T-helper 17 cell (primary cell): ENCODE data around the gene HNRNPUL1. TPM values are rescaled to one million over a fixed set of nuclear protein-coding genes. Genes with fewer than 3 reads are reported as not detected.
"Not testable (repeated sequence)": the region's sequence is repeated elsewhere in the genome, so short reads cannot be mapped to it uniquely, and the experiment has no call there.

Experiments used
- ATAC-seq: fragments of 150-1000 bp; cut with Tn5 transposase; 2 replicates; pipeline ENCODE4 v1.10.0; 2021; ENCODE audit warnings: mild to moderate bottlenecking, moderate library complexity
- DNase-seq, 3 donors: peaks; one replicate each; pipeline versions ENCODE4 v3.0.0 to v3.0.0-alpha.2; 2020 to 2021
- H3K9me3 ChIP-seq: one replicate; pipeline ENCODE4 v1.7.0; 2013; ENCODE audit warnings: low read length, mild to moderate bottlenecking; ENCODE audit not compliant: control insufficient read depth, poor library complexity, severe bottlenecking
- H3K27ac Mint-ChIP-seq: one replicate; pipeline ENCODE4 v1.8.0; 2022; ENCODE audit warnings: mild to moderate bottlenecking, moderate library complexity, mixed read lengths
- H3K27me3 Mint-ChIP-seq: one replicate; pipeline ENCODE4 v1.8.0; 2022; ENCODE audit warnings: mixed read lengths
- H3K36me3 Mint-ChIP-seq: one replicate; pipeline ENCODE4 v1.8.0; 2022; ENCODE audit warnings: low read depth, mixed read lengths
- H3K4me1 Mint-ChIP-seq: one replicate; pipeline ENCODE4 v1.8.0; 2022; ENCODE audit warnings: mild to moderate bottlenecking, mixed read lengths
- H3K4me3 Mint-ChIP-seq: one replicate; pipeline ENCODE4 v1.8.0; 2022; ENCODE audit warnings: mild to moderate bottlenecking, moderate library complexity, mixed read lengths
- total RNA-seq, 4 donors: library from RNA in 2 of 4; stranded (reverse) in 2 of 4; gene quantifications; one replicate each; pipeline ENCODE4 v1.2.3 and lab custom pipeline; 2022 to 2026

Gene HNRNPUL1
- total RNA-seq, 2 donors from 2014 or later, result 316 to 329 TPM

GRCh38 chr19:41332468-41332867 lies 68.3 kb downstream of the HNRNPUL1 start:
- ATAC-seq (no peak), DNase-seq (no peak)
- Mint-ChIP-seq H3K4me3 (peak overlapping the region; percentile 67), H3K4me1 (peaks cover 39% of the 10 kb centered on the region), H3K27ac (peak overlapping the region; percentile 92), H3K27me3 (no peaks in the 10 kb centered on the region), H3K36me3 (peaks cover 15% of the 10 kb centered on the region)
- H3K9me3 ChIP-seq, result no peaks in the 10 kb centered on the region

- DNase-seq, result no peak
- peak overlapping the region; percentile 45 for H3K4me3 Mint-ChIP-seq
- no peaks in the 10 kb centered on the region for H3K27me3 Mint-ChIP-seq
- peaks cover 15% of the 10 kb centered on the region for H3K36me3 Mint-ChIP-seq
- no peak overlapping the region for H3K27ac Mint-ChIP-seq
- no peak for ATAC-seq
- H3K9me3 ChIP-seq, result no peaks in the 10 kb centered on the region
- H3K4me1 Mint-ChIP-seq, result peaks cover 28% of the 10 kb centered on the region
Observed at GRCh38 chr19:41334793-41335192, 70.6 kb downstream of the HNRNPUL1 start.

DNA sequence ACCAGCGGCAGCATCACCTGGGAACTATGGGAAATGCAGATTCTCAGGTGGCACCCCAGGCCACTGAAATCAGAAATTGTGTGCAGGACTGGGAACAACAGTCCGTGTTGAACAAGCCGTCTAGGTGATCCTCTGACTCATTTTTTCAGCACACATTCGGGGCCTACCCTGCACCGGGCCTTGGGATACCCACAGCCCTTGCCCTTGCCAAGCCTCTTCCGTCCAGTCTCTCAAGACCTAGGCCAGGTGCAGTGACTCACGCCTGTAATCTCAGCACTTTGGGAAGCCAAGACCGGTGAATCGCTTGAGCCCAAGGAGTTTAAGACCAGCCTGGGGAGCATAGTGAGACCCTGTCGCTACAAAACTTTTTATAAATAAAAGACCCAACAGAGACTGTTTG lies 71.3 kb downstream of the HNRNPUL1 start:
- no peaks in the 10 kb centered on the region for H3K9me3 ChIP-seq
- no peaks in the 10 kb centered on the region for H3K27me3 Mint-ChIP-seq
- DNase-seq (no peak), ATAC-seq (no peak)
- H3K4me3 Mint-ChIP-seq, result no peak overlapping the region
- H3K36me3 Mint-ChIP-seq, result peaks cover 15% of the 10 kb centered on the region
- H3K27ac Mint-ChIP-seq, result no peak overlapping the region
- H3K4me1 Mint-ChIP-seq, result peaks cover 27% of the 10 kb centered on the region

DNA sequence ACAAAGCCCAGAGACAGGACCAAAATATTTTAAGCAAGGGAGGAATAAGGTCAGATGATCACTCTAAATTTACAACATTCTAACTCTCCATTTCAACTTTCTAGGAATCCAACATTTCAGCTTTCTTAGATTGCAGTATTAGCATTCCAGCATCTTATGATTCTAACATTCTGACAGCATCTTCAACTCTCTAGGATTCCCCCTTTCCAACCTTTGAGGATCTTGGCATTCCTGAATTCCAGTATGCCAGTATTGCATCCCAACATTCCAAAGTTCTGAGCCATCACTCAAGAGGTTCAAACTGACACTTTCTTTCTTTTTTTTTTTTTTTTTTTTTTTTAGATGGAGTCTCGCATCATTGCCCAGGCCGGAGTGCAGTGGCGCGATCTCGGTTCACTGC lies 75.8 kb downstream of the HNRNPUL1 start:
- H3K27ac Mint-ChIP-seq, result peak overlapping the region; percentile 91

DNA sequence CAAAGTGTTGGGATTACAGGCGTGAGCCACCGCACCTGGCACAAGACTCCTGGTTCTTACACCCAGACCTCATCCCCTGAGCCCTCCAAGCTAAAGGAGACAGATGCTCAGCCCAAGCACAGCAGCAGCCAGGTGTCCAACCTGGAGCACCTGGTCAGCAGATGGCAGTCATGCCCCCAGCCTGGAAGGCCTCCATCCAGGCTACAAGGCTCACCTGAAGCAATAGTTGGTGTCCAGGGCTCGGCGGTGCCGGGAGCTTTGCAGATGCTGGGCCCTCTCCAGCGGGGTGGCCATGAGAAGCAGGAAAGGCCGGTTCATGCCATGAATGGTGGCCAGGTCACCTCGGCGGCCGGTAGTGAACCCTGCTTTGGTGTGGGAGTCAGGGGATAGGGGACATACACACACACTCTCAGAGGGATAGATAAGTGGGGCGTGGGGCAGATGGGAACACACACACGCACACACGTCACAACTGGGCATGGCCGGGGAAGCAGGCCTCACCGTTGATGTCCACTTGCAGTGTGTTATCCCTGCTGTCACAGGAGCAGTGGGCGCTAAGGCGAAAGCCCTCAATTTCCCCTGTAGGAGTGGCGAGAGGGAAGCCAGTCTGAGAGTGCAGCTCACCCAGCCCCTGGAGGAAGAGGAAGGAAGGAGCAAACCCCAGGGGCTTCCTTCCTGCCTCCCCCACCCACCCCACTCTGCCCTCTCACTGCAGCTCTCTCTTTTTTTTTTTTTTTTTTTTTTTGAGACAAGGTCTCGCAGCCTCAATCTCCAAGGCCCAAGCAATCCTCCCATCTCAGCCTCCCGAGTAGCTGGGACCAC lies 77.7 kb downstream of the HNRNPUL1 start:
- DNase-seq (no peak), ATAC-seq (peak; percentile 54)
- Mint-ChIP-seq H3K4me3 (peak overlapping the region; percentile 83), H3K27ac (peak overlapping the region; percentile 91), H3K36me3 (peaks cover 12% of the 10 kb centered on the region), H3K27me3 (no peaks in the 10 kb centered on the region), H3K4me1 (peaks cover 33% of the 10 kb centered on the region)
- no peaks in the 10 kb centered on the region for H3K9me3 ChIP-seq

More for the DNA sequence above, 75.8 kb downstream of the HNRNPUL1 start:
- H3K36me3 Mint-ChIP-seq, result peaks cover 12% of the 10 kb centered on the region
- peaks cover 33% of the 10 kb centered on the region for H3K4me1 Mint-ChIP-seq
- H3K27me3 Mint-ChIP-seq, result no peaks in the 10 kb centered on the region
- DNase-seq (no peak), ATAC-seq (no peak)
- no peaks in the 10 kb centered on the region for H3K9me3 ChIP-seq
- H3K4me3 Mint-ChIP-seq, result no peak overlapping the region

- no peaks in the 10 kb centered on the region for H3K9me3 ChIP-seq
- Mint-ChIP-seq H3K27me3 (no peaks in the 10 kb centered on the region), H3K4me1 (peaks cover 35% of the 10 kb centered on the region), H3K4me3 (peak overlapping the region; percentile 69), H3K27ac (peak overlapping the region; percentile 91), H3K36me3 (peaks cover 13% of the 10 kb centered on the region)
- DNase-seq (no peak), ATAC-seq (no peak)
Observed at GRCh38 chr19:41344162-41344561, 80.0 kb downstream of the HNRNPUL1 start.

GRCh38 chr19:41346916-41347315 lies 82.7 kb downstream of the HNRNPUL1 start:
- DNase-seq, H3K27me3 Mint-ChIP-seq, H3K9me3 ChIP-seq, H3K4me3 Mint-ChIP-seq, ATAC-seq: not testable (repeated sequence)
- Mint-ChIP-seq H3K36me3 (peaks cover 14% of the 10 kb centered on the region), H3K4me1 (peaks cover 42% of the 10 kb centered on the region), H3K27ac (peak overlapping the region; percentile 51)

DNA sequence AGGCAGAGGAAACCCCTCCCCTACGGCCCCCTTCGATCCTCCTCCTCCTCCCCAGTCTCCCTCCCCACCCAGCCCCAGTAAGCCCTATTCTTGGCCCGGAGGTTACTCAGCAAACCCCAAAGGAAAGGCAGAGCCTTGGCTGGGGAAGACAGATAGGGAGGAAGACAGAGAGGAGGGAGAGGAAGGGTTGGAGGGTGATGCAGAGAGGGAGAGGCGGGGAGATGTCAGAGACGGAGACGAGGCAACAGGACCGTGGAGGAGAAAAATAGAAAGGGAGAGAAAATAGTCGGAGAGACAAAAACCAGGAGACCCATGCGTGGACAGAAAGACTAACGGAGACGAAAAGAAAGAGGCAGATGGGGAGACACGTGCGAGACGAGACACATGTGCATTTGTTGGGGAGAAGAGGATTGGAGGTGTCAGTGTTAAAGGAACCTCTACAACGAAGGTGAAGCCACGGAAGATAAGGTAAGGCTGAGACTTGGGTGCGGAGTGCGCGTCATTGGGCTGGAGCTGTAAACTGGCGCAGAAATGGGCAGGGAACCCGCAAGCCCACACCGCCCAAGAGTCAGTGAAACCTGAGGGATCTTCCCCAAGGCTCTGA lies 86.7 kb downstream of the HNRNPUL1 start:
- Mint-ChIP-seq H3K27me3 (no peaks in the 10 kb centered on the region), H3K36me3 (peaks cover 14% of the 10 kb centered on the region), H3K4me1 (peaks cover 46% of the 10 kb centered on the region), H3K4me3 (peak overlapping the region; percentile 99), H3K27ac (peak overlapping the region; percentile 99)
- no peaks in the 10 kb centered on the region for H3K9me3 ChIP-seq
- ATAC-seq (peak; percentile 13), DNase-seq (no peak)

DNA sequence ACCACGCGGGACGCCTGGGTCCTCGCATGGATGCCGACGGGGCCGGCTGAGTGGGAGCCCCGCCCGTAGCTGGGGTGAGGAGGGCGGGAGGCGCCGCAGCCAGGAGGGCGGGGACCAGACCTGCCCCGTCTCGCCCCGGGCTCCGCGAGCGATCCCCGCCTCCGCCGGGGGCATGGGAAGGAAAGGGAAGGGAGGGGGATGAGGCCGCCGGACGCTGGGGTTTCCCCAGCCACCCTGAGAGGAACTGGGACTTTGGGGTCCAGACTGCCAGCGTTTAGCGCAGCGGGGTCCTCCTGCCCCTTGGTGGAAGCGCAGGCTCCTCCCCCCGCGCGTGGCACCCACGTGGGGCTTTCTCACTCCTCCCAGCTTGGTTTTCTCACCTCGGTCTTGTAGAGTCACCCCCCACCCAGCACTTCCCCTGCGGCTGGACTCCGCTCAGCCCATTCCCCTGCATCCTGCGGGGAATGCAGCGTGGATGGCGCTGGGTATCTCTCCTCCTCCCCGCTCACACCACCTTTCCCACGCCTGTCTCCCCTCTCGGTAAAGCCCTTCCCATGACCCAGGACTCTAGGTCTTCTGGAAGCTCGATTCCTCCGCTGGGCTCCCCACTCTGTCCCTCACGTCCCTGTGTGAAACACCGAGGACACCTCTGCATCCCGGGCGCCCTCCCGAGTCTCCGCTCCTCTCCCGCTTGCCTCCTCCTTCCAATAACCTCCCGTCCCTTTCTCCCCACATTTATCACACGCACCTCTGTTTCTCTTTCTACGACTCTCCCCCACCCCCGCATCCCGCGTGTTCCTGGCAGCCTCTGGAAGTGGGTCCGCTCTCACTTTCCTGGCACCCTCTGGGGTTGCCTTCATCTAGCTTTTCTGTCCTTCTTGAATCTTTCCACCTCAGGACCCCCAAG lies 87.4 kb downstream of the HNRNPUL1 start:
- Mint-ChIP-seq H3K4me1 (peaks cover 51% of the 10 kb centered on the region), H3K36me3 (peaks cover 14% of the 10 kb centered on the region), H3K4me3 (peak overlapping the region; percentile 99), H3K27ac (peak overlapping the region; percentile 99), H3K27me3 (no peaks in the 10 kb centered on the region)
- peak; percentile 65 for ATAC-seq
- DNase-seq, result peak; percentile 72 to 84 (median 78)
- no peaks in the 10 kb centered on the region for H3K9me3 ChIP-seq

- DNase-seq, result no peak
- H3K27ac Mint-ChIP-seq, result peak overlapping the region; percentile 99
- H3K4me3 Mint-ChIP-seq, result peak overlapping the region; percentile 99
- no peaks in the 10 kb centered on the region for H3K9me3 ChIP-seq
- H3K36me3 Mint-ChIP-seq, result peaks cover 14% of the 10 kb centered on the region
- H3K4me1 Mint-ChIP-seq, result peaks cover 56% of the 10 kb centered on the region
- no peaks in the 10 kb centered on the region for H3K27me3 Mint-ChIP-seq
- ATAC-seq, result no peak
Observed at GRCh38 chr19:41352279-41352608, 88.1 kb downstream of the HNRNPUL1 start.

DNA sequence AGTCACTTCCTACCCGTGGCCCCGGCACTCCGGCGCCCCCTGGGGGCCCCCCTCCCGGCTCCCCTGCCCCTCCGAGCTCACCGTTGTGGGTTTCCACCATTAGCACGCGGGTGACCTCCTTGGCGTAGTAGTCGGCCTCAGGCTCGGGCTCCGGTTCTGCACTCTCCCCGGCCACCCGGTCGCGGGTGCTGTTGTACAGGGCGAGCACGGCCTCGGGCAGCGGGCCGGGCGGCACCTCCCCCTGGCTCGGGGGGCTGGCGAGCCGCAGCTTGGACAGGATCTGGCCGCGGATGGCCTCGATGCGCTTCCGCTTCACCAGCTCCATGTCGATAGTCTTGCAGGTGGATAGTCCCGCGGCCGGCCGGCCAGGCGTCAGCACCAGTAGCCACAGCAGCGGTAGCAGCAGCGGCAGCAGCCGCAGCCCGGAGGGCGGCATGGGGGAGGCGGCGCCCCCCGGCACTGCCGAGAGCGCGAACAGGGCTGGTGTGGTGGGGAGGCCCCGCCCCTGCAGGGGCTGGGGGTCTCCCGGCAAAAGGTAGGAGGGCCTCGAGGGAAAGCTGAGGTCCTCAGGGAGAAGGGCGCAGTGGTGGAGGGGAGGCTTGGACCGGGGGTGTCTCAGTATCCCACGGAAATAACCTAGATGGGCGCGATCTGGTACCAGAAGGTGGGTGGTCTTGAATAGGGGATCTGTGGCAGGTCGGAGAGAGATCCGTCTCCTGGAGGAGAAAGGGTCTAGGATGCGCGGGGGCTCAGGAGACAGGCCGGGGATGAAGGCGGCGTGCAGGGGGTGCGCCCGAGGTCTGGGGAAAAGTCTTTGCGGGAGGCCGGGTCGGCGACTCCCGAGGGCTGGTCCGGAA lies 88.7 kb downstream of the HNRNPUL1 start:
- peak; percentile 66 to 76 (median 67) for DNase-seq
- peak overlapping the region; percentile 99 for H3K4me3 Mint-ChIP-seq
- peaks cover 60% of the 10 kb centered on the region for H3K4me1 Mint-ChIP-seq
- H3K9me3 ChIP-seq, result no peaks in the 10 kb centered on the region
- no peaks in the 10 kb centered on the region for H3K27me3 Mint-ChIP-seq
- peaks cover 14% of the 10 kb centered on the region for H3K36me3 Mint-ChIP-seq
- ATAC-seq, result peak; percentile 14
- H3K27ac Mint-ChIP-seq, result peak overlapping the region; percentile 99
